Measurements from ENCODE around the gene CD99. TPM values are rescaled to one million over a fixed set of nuclear protein-coding genes. Genes with fewer than 3 reads are reported as not detected.

CD99 gene
- total and polyA plus RNA-seq, 9 of the 15 experiments (the other 6 are each of a cell fraction or from before 2014, with no cell fraction given), result 5.0 to 55.3 (median 34.5) TPM

DNA sequence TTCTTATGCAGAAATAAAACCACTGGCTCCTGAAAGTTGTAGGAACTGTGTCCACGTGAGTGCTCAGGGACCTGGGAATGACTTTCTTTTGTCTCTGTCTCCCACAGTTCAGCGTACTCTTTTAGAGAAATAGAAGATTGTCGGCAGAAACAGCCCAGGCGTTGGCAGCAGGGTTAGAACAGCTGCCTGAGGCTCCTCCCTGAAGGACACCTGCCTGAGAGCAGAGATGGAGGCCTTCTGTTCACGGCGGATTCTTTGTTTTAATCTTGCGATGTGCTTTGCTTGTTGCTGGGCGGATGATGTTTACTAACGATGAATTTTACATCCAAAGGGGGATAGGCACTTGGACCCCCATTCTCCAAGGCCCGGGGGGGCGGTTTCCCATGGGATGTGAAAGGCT, 49.6 kb downstream of the CD99 start:
- FAIRE-seq (no peak), DNase-seq (ENCODE audit: extremely low read depth in 1 of 4, low spot score in 3 of 4) (no peak), ATAC-seq (no peak)
- no peak overlapping the region for H3K9ac ChIP-seq (ENCODE audit: insufficient read depth in 1 of 2, low read depth in 2 of 2, low read length in 2 of 2)
- intact Hi-C loops (cut with micrococcal nuclease), result no loop called here
- H3K9me1 ChIP-seq (ENCODE audit: control insufficient read depth, insufficient read depth, low read length), result no peaks in the 10 kb centered on the region
- 38% methylated on average over 11 of the region's 11 CpGs for WGBS (ENCODE audit: insufficient coverage, low coverage, missing lambda C conversion rate)
- no peak overlapping the region for H3K4me3 ChIP-seq
- no peaks in the 10 kb centered on the region for H3K27me3 ChIP-seq (ENCODE audit: control insufficient read depth in 2 of 2, insufficient read depth in 2 of 2, low read length in 2 of 2)
- H3K36me3 ChIP-seq (ENCODE audit: control insufficient read depth, insufficient read depth, low read length), result no peaks in the 10 kb centered on the region
- no peaks in the 10 kb centered on the region for H3K9me3 ChIP-seq (replicated peaks; ENCODE audit: control insufficient read depth, insufficient read depth, low read depth, low read length)
- H4K20me1 ChIP-seq (replicated peaks; ENCODE audit: control insufficient read depth, insufficient read depth, low read length), result no peaks in the 10 kb centered on the region
- POLR2A ChIA-PET, result no interaction called here
- BruUV-seq (replicated peaks), result no TSS peak
- H3K27ac ChIP-seq (ENCODE audit: extremely low read depth, low read depth, low read length), result no peak overlapping the region
- CTCF ChIA-PET (ENCODE audit: low intra/inter-chr PET ratio), result no interaction called here
- no peaks in the 10 kb centered on the region for H3K79me2 ChIP-seq (ENCODE audit: control insufficient read depth, insufficient read depth, low read length)
- no peak overlapping the region for H2AFZ ChIP-seq (ENCODE audit: low read depth, low read length)
- in situ Hi-C loops (cut with MboI), result no loop called here
- H3K4me1 ChIP-seq (replicated peaks in 1 of 2; ENCODE audit: control insufficient read depth in 2 of 2, insufficient read depth in 2 of 2, low read length in 2 of 2), result no peaks in the 10 kb centered on the region
- H3K4me2 ChIP-seq (ENCODE audit: insufficient read depth, low read length), result no peak overlapping the region
- TF ChIP-seq XRCC5 (IDR thresholded peaks at IDR 0.05; ENCODE audit: low read depth, low read length) (no peak), NR2C2 (CRISPR knock-in tag; IDR thresholded peaks at IDR 0.05) (no peak), NR2C2 (tag; IDR thresholded peaks at IDR 0.05) (no peak), ZNF347 (CRISPR knock-in tag; IDR thresholded peaks at IDR 0.05; ENCODE audit: low read depth) (no peak), TCF7 (IDR thresholded peaks at IDR 0.05; ENCODE audit: borderline replicate concordance) (no peak), ZNF41 (CRISPR knock-in tag; conservative IDR thresholded peaks at IDR 0.05) (no peak), ZBTB7A (IDR thresholded peaks at IDR 0.05; ENCODE audit: borderline replicate concordance, control insufficient read depth, low read depth, low read length) (no peak), ZNF146 (CRISPR knock-in tag; IDR thresholded peaks at IDR 0.05; ENCODE audit: unreplicated experiment) (no peak), PTBP1 (IDR thresholded peaks at IDR 0.05; ENCODE audit: low read depth, low read length) (no peak), ZC3H4 (CRISPR knock-in tag; IDR thresholded peaks at IDR 0.05; ENCODE audit: borderline replicate concordance) (no peak), NRF1 (conservative IDR thresholded peaks at IDR 0.05 in 1 of 2, IDR thresholded peaks at IDR 0.05 in 1 of 2) (no peak)
- TF ChIP-seq, protein P1, sequence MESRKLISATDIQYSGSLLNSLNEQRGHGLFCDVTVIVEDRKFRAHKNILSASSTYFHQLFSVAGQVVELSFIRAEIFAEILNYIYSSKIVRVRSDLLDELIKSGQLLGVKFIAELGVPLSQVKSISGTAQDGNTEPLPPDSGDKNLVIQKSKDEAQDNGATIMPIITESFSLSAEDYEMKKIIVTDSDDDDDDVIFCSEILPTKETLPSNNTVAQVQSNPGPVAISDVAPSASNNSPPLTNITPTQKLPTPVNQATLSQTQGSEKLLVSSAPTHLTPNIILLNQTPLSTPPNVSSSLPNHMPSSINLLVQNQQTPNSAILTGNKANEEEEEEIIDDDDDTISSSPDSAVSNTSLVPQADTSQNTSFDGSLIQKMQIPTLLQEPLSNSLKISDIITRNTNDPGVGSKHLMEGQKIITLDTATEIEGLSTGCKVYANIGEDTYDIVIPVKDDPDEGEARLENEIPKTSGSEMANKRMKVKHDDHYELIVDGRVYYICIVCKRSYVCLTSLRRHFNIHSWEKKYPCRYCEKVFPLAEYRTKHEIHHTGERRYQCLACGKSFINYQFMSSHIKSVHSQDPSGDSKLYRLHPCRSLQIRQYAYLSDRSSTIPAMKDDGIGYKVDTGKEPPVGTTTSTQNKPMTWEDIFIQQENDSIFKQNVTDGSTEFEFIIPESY (CRISPR knock-in tag; IDR thresholded peaks at IDR 0.05), result no peak
- TF ChIP-seq, protein P2, sequence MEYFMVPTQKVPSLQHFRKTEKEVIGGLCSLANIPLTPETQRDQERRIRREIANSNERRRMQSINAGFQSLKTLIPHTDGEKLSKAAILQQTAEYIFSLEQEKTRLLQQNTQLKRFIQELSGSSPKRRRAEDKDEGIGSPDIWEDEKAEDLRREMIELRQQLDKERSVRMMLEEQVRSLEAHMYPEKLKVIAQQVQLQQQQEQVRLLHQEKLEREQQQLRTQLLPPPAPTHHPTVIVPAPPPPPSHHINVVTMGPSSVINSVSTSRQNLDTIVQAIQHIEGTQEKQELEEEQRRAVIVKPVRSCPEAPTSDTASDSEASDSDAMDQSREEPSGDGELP (CRISPR knock-in tag; IDR thresholded peaks at IDR 0.05; ENCODE audit: borderline replicate concordance), result no peak
- TF ChIP-seq, protein P3, sequence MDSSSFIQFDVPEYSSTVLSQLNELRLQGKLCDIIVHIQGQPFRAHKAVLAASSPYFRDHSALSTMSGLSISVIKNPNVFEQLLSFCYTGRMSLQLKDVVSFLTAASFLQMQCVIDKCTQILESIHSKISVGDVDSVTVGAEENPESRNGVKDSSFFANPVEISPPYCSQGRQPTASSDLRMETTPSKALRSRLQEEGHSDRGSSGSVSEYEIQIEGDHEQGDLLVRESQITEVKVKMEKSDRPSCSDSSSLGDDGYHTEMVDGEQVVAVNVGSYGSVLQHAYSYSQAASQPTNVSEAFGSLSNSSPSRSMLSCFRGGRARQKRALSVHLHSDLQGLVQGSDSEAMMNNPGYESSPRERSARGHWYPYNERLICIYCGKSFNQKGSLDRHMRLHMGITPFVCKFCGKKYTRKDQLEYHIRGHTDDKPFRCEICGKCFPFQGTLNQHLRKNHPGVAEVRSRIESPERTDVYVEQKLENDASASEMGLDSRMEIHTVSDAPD (CRISPR knock-in tag; IDR thresholded peaks at IDR 0.05), result no peak
- TF ChIP-seq, protein P4, sequence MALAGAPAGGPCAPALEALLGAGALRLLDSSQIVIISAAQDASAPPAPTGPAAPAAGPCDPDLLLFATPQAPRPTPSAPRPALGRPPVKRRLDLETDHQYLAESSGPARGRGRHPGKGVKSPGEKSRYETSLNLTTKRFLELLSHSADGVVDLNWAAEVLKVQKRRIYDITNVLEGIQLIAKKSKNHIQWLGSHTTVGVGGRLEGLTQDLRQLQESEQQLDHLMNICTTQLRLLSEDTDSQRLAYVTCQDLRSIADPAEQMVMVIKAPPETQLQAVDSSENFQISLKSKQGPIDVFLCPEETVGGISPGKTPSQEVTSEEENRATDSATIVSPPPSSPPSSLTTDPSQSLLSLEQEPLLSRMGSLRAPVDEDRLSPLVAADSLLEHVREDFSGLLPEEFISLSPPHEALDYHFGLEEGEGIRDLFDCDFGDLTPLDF (CRISPR knock-in tag; IDR thresholded peaks at IDR 0.05), result no peak
